Loucy (cell line): ENCODE data around the gene NPIPA2.
"Not testable (repeated sequence)": the region's sequence is repeated elsewhere in the genome, so short reads cannot be mapped to it uniquely, and the experiment has no call there.

Experiments
- H2AFZ ChIP-seq: fragments of 200-600 bp; sonication (generic); 2 replicates; pipeline ENCODE4 v1.6.0; 2016; ENCODE audit warnings: antibody characterized with exemption, mild to moderate bottlenecking, low read length, moderate library complexity
- H3F3A ChIP-seq: fragments of 200-600 bp; 2 replicates; pipeline ENCODE4 v1.6.0; 2016; ENCODE audit warnings: antibody characterized with exemption, low read depth, mild to moderate bottlenecking
- H3K27me3 ChIP-seq: fragments of 200-600 bp; sonication (generic); 2 replicates; pipeline ENCODE4 v1.6.1; 2014; ENCODE audit warnings: low read length, mild to moderate bottlenecking; ENCODE audit not compliant: insufficient read depth, poor library complexity, severe bottlenecking
- H3K36me3 ChIP-seq: fragments of 200-600 bp; sonication (generic); 2 replicates; pipeline ENCODE4 v1.6.1; 2016; ENCODE audit warnings: low read length; ENCODE audit not compliant: insufficient read depth
- H3K4me1 ChIP-seq: fragments of 200-600 bp; sonication (generic); 2 replicates; pipeline ENCODE4 v1.5.1; 2014; ENCODE audit warnings: low read length, mild to moderate bottlenecking; ENCODE audit not compliant: insufficient read depth, poor library complexity, severe bottlenecking
- H3K4me2 ChIP-seq: fragments of 200-600 bp; sonication (generic); 2 replicates; pipeline ENCODE4 v1.6.0; 2014; ENCODE audit warnings: antibody characterized with exemption, low read length, low read depth, mild to moderate bottlenecking; ENCODE audit not compliant: poor library complexity, severe bottlenecking
- H3K4me3 ChIP-seq: fragments of 200-600 bp; sonication (generic); 2 replicates; pipeline ENCODE4 v1.5.1; 2014; ENCODE audit warnings: low read length, mild to moderate bottlenecking, mixed read lengths; ENCODE audit not compliant: poor library complexity, severe bottlenecking
- H3K79me2 ChIP-seq: fragments of 200-600 bp; sonication (generic); 2 replicates; pipeline ENCODE4 v1.6.1; 2014; ENCODE audit warnings: low read length; ENCODE audit not compliant: insufficient read depth
- H3K9ac ChIP-seq: fragments of 200-600 bp; sonication (generic); 2 replicates; pipeline ENCODE4 v1.6.0; 2014; ENCODE audit warnings: mild to moderate bottlenecking, low read depth, low read length, moderate library complexity; ENCODE audit not compliant: poor library complexity, severe bottlenecking
- H3K9me2 ChIP-seq: fragments of 200-600 bp; sonication (generic); replicated peaks from 2 replicates; pipeline ENCODE4 v1.6.1; 2016; ENCODE audit warnings: low read depth, low read length, mixed read lengths
- H3K9me3 ChIP-seq: fragments of 200-600 bp; sonication (generic); 2 replicates; pipeline ENCODE4 v1.6.1; 2014; ENCODE audit warnings: mild to moderate bottlenecking, antibody characterized with exemption, low read length, low read depth; ENCODE audit not compliant: insufficient read depth
- H4K20me1 ChIP-seq: fragments of 200-600 bp; sonication (generic); 2 replicates; pipeline ENCODE4 v1.6.0; 2014; ENCODE audit warnings: antibody characterized with exemption, low read length, mild to moderate bottlenecking; ENCODE audit not compliant: insufficient read depth, poor library complexity, severe bottlenecking

NPIPA2 gene

GRCh38 chr16:14790320-14790956 is 48.1 kb downstream of the NPIPA2 start:
- not testable (repeated sequence) for H3K4me1 ChIP-seq, H2AFZ ChIP-seq, H4K20me1 ChIP-seq, H3K27me3 ChIP-seq, H3F3A ChIP-seq, H3K9ac ChIP-seq, H3K36me3 ChIP-seq, H3K4me3 ChIP-seq, H3K4me2 ChIP-seq, H3K79me2 ChIP-seq, H3K9me2 ChIP-seq, H3K9me3 ChIP-seq

GRCh38 chr16:14792914-14793313 is 50.6 kb downstream of the NPIPA2 start:
- H3K9me2 ChIP-seq, H2AFZ ChIP-seq, H3K36me3 ChIP-seq, H3F3A ChIP-seq, H3K4me1 ChIP-seq, H3K27me3 ChIP-seq, H3K4me3 ChIP-seq, H3K4me2 ChIP-seq, H3K9ac ChIP-seq, H4K20me1 ChIP-seq, H3K79me2 ChIP-seq, H3K9me3 ChIP-seq: not testable (repeated sequence)

- not testable (repeated sequence) for H3K36me3 ChIP-seq, H3K4me3 ChIP-seq, H3K9me2 ChIP-seq, H2AFZ ChIP-seq, H4K20me1 ChIP-seq, H3K79me2 ChIP-seq, H3K9ac ChIP-seq, H3F3A ChIP-seq, H3K27me3 ChIP-seq, H3K9me3 ChIP-seq, H3K4me1 ChIP-seq, H3K4me2 ChIP-seq
Measured at GRCh38 chr16:14797558-14797957, 55.2 kb downstream of the NPIPA2 start.

GRCh38 chr16:14803577-14803976 is 61.2 kb downstream of the NPIPA2 start:
- not testable (repeated sequence) for H3K27me3 ChIP-seq, H2AFZ ChIP-seq, H3K4me3 ChIP-seq, H4K20me1 ChIP-seq, H3K9me2 ChIP-seq, H3K4me1 ChIP-seq, H3K9ac ChIP-seq, H3K79me2 ChIP-seq, H3K4me2 ChIP-seq, H3F3A ChIP-seq, H3K9me3 ChIP-seq, H3K36me3 ChIP-seq

GRCh38 chr16:14807184-14807678 is 64.9 kb downstream of the NPIPA2 start:
- H3K9ac ChIP-seq, H3K79me2 ChIP-seq, H3K27me3 ChIP-seq, H3K4me2 ChIP-seq, H4K20me1 ChIP-seq, H2AFZ ChIP-seq, H3K4me1 ChIP-seq, H3K4me3 ChIP-seq, H3F3A ChIP-seq, H3K9me3 ChIP-seq, H3K36me3 ChIP-seq, H3K9me2 ChIP-seq: not testable (repeated sequence)

- not testable (repeated sequence) for H3K9ac ChIP-seq, H3K4me1 ChIP-seq, H4K20me1 ChIP-seq, H3K9me2 ChIP-seq, H3K36me3 ChIP-seq, H3K9me3 ChIP-seq, H3K27me3 ChIP-seq, H3K4me2 ChIP-seq, H2AFZ ChIP-seq, H3K79me2 ChIP-seq, H3K4me3 ChIP-seq, H3F3A ChIP-seq
Measured at GRCh38 chr16:14813890-14814289, 71.6 kb downstream of the NPIPA2 start.
